Fibroblast of the aortic adventitia (primary cell): ENCODE results near the gene SHQ1. TPM values are rescaled to one million over a fixed set of nuclear protein-coding genes. Genes with fewer than 3 reads are reported as not detected.

Source experiments
- DNase-seq: peaks from one replicate; pipeline ENCODE4 v3.0.0-alpha.2; 2010; ENCODE audit warnings: low read depth
- H3K4me3 ChIP-seq: 2 replicates; pipeline ENCODE4 v1.5.1; 2011; ENCODE audit warnings: low read depth, mild to moderate bottlenecking, control low read depth, low read length, moderate library complexity
- CTCF ChIP-seq: IDR thresholded peaks from 2 replicates; pipeline ENCODE4 v1.5.1; 2011; ENCODE audit warnings: mild to moderate bottlenecking, low read length, control low read depth, inconsistent platforms; ENCODE audit not compliant: insufficient read depth
- total RNA-seq: library from RNA; depleted of rRNA; stranded (reverse); fragments of >200 nt; gene quantifications from 2 replicates; pipeline ENCODE4 v1.2.3, GENCODE V29; 2012; ENCODE audit warnings: low replicate concordance

SHQ1 gene
- total RNA-seq, 1 donor: 21.5 TPM

GRCh38 chr3:72728958-72729467 lies 119.2 kb downstream of the SHQ1 start:
- no peak for TF ChIP-seq CTCF
- no peak overlapping the region for H3K4me3 ChIP-seq
- DNase-seq: no peak

GRCh38 chr3:72728329-72728889 lies 119.8 kb downstream of the SHQ1 start:
- no peak overlapping the region for H3K4me3 ChIP-seq
- TF ChIP-seq CTCF: no peak
- no peak for DNase-seq

DNA sequence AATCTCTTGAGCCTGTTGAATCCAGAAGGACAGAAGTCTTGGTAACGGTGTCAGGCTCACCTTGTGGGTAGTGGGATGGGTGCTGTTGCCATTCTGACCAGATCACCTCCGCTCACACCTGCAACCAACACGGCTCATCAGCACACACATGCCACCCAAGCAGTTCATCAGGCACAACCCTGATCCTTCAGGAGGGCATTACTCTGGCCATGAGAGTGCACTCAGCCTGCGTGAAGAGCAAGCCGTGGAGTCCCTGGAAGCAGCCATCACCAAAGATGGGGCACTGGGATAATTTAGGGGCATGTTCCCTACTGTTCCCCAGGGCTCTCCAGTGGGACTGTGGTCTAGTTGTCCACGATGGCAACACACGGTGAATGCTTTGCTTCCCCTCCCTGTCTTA lies 120.5 kb downstream of the SHQ1 start:
- no peak for DNase-seq

DNA sequence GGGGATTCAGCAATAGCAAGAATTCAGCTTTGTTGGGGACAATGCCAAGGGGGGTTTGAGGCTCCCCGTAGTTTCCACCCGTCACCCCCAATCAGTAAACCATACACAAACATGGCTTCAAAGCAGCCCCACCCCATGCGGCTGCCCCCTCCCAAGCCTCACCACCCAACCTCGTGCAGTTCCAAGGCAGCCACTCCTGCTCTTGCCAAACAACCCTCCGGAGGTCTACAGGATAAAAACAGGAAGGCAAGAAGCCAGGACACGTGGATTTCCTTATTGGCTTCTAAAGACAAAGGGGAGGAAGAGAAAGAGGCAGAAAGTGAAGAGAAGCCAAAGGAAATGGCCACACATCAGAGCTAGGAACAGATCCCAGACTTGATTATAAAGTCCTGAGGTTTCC lies 121.1 kb downstream of the SHQ1 start:
- DNase-seq: peak; percentile 37
- H3K4me3 ChIP-seq: no peak overlapping the region
- TF ChIP-seq CTCF: no peak

More for the DNA sequence above, 120.5 kb downstream of the SHQ1 start:
- no peak for TF ChIP-seq CTCF
- no peak overlapping the region for H3K4me3 ChIP-seq

DNA sequence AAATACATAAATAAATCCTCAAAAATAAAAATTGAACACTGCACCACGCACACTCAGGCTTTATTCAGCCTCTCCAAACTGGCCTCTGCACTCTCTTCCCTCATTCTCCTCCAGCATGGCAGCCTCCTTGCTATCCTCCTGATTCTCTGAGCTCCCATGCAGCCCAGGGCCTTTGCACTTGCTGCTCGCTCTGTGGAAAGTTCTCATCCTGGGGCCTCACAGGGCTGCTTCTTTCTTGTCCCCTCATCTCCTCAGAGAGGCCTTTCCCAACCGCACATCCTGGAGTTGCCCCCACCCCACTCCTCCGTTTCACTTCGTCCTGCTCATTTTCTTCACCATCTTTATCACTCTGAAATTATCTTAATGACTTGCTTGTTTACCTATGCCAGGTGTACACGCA lies 123.0 kb downstream of the SHQ1 start:
- no peak for TF ChIP-seq CTCF
- no peak for DNase-seq
- no peak overlapping the region for H3K4me3 ChIP-seq

- no peak for TF ChIP-seq CTCF
- H3K4me3 ChIP-seq: no peak overlapping the region
- no peak for DNase-seq
Measured at GRCh38 chr3:72724070-72724469, 124.2 kb downstream of the SHQ1 start.

DNA sequence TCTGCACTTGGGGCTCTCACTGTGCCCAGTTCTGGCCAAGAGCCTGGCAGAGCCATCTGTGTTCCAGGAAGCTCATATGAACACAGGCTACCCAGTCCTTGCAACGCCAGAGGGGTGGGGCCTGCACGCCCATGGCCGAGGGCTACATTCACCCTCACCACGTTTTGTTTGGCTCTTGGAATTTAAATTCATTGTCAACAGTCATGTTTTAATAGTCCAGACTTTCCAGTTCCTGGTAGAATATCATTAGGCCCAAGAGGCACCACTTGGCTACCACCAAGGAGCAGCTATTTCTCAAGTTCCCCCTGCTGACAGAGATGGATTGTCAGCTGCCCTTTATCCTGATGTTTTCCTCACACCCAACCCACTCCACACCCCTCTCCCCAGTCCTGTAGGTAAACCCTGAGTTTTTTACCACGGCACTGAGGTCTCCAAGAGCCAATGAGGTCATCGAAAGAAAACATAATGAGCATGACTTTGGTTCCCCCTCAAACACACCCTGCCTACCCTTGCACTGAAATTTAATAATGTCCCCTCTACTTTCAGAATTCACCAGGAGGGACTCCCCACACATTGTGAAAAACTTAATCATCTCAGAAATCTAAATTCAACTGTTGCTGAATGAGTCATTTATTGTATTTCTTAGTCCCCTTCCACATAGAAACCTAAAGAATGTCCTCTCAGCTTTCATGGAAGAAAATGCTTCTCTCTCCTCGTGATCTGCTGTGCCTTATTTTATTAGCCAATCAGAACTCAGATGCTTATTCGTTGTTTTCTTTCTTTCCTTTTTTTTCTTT lies 125.1 kb downstream of the SHQ1 start:
- no peak for TF ChIP-seq CTCF
- DNase-seq: peak; percentile 61
- H3K4me3 ChIP-seq: no peak overlapping the region
